Left lung (tissue), 14 donors: ENCODE measurements around the gene LRRC3C. TPM values are rescaled to one million over a fixed set of nuclear protein-coding genes. Genes with fewer than 3 reads are reported as not detected.
"Not testable (repeated sequence)": the region's sequence is repeated elsewhere in the genome, so short reads cannot be mapped to it uniquely, and the experiment has no call there.

Experiments used
- ATAC-seq: fragments of 200-7000 bp; cut with Tn5 transposase; one replicate; pipeline ENCODE4 v1.9.1; 2020; ENCODE audit warnings: moderate library complexity
- DNase-seq, 4 donors: peaks; one replicate each; pipeline ENCODE4 v3.0.0-alpha.2; 2013 to 2020
- H3K27ac ChIP-seq, 2 donors: fragments of 200-600 bp; sonication (generic) in 1 of 2; one replicate each; pipeline versions ENCODE4 v1.5.0 to v1.8.0; 2020 to 2021
- H3K27me3 ChIP-seq, 2 donors: fragments of 200-600 bp; sonication (generic) in 1 of 2; one replicate each; pipeline versions ENCODE4 v1.5.0 to v1.8.0; 2020 to 2021
- H3K36me3 ChIP-seq, 2 donors: fragments of 200-600 bp; sonication (generic) in 1 of 2; one replicate each; pipeline versions ENCODE4 v1.5.0 to v1.8.0; 2020 to 2021
- H3K4me1 ChIP-seq, 2 donors: fragments of 200-600 bp; one replicate each; pipeline ENCODE4 v1.8.0; 2021
- H3K4me3 ChIP-seq, 2 donors: fragments of 200-600 bp; sonication (generic) in 1 of 2; one replicate each; pipeline versions ENCODE4 v1.5.0 to v1.8.0; 2020 to 2021; ENCODE audit warnings: mild to moderate bottlenecking in 1 of 2
- H3K9me3 ChIP-seq, 2 donors: fragments of 200-600 bp; sonication (generic) in 1 of 2; one replicate each; pipeline versions ENCODE4 v1.5.0 to v1.8.0; 2020 to 2021
- CTCF ChIP-seq, 2 donors: fragments of 200-600 bp; sonication (generic) in 1 of 2; IDR thresholded peaks; one replicate each; pipeline versions ENCODE4 v1.5.0 to v1.8.0; 2021; ENCODE audit warnings: antibody characterized with exemption in 2 of 2
- intact Hi-C, 2 donors: fragments of 100-400 bp; cut with DNase I; formaldehyde crosslinking; loops; one replicate each; pipeline versions ENCODE4 v1.11.2 to v1.14.2; 2022
- long read RNA-seq, 12 donors: library from polyadenylated mRNA in 2 of 12; unstranded in 2 of 12; transcript quantifications; one replicate each; pipeline ENCODE4 v2.0.0 and lab custom pipeline, GENCODE V29; 2019 to 2026
- polyA plus RNA-seq, 6 donors: library from polyadenylated mRNA; unstranded; fragments of 120-200 nt; gene quantifications; one replicate each; pipeline ENCODE4 v1.2.1, GENCODE V29; 2013; ENCODE audit not compliant: insufficient read length in 6 of 6
- total RNA-seq, 2 donors: library from RNA; stranded (reverse); fragmentation: NEBNext Ultra II Directional; extraction: Animal tissue kit (Norgen Biotek cat#: 25700); gene quantifications; one replicate each; pipeline ENCODE4 v1.2.1, GENCODE V29; 2021
- donor health status: DM: no; HTN: yes; CAD: no.
- donor health status: DM: no; HTN: no; CAD: no.

LRRC3C gene
- total RNA-seq (not detected), polyA plus RNA-seq (not detected)
- long read RNA-seq, donor 1, result 0 reads
- long read RNA-seq, donor 2, result 0 reads
- long read RNA-seq, donor 3, result 0 reads
- long read RNA-seq, donor 4, result 0 reads
- long read RNA-seq, donor 5, result 0 reads
- long read RNA-seq, donor 6, result 0 reads
- long read RNA-seq, donor 7, result 0 reads
- long read RNA-seq, donor 8, result 0 reads
- long read RNA-seq, donor 9, result 0 reads
- long read RNA-seq, donor 10, result 0 reads
- long read RNA-seq, donor 11, result 0 reads
- long read RNA-seq, donor 12, result 0 reads

GRCh38 chr17:39927101-39927928 is at the start of gene LRRC3C, which contains the start of gene ORMDL3:
LRRC3C (plus strand) TSS chr17:39927732; CDS start chr17:39941524, 13,792 bp downstream.
ORMDL3 (minus strand) TSS chr17:39927601; CDS start chr17:39924203, 3,398 bp downstream.
- Histone ChIP-seq H3K4me1 (peaks cover 28 to 66% of the 10 kb centered on the region in 2 donors), H3K4me3 (peak within 1 kb of the TSS; percentile 79 to 84), H3K9me3 (no peaks in the 10 kb centered on the region), H3K27ac (peak within 1 kb of the TSS; percentile 83 to 88), H3K27me3 (no peaks in the 10 kb centered on the region), H3K36me3 (peaks cover 0 to 18% of the 10 kb centered on the region in 2 donors)
- no peak for TF ChIP-seq CTCF (IDR thresholded peaks at IDR 0.05)
- intact Hi-C loops, result no loop called here
- ATAC-seq (peak; percentile 84), DNase-seq (peak; percentile 95 to 97 (median 96))

- H3K4me3 ChIP-seq, H3K9me3 ChIP-seq, intact Hi-C loops, H3K36me3 ChIP-seq, H3K27ac ChIP-seq, ATAC-seq, DNase-seq, H3K4me1 ChIP-seq: not testable (repeated sequence)
- peaks cover 0 to 20% of the 10 kb centered on the region in 2 donors for H3K27me3 ChIP-seq
These were observed 41.4 kb upstream of the LRRC3C start for GRCh38 chr17:39886102-39886501.

GRCh38 chr17:39887078-39887477 is 40.5 kb upstream of the LRRC3C start:
- H3K27me3 ChIP-seq, result peaks cover 0 to 29% of the 10 kb centered on the region in 2 donors
- ATAC-seq, result no peak
- TF ChIP-seq CTCF (IDR thresholded peaks at IDR 0.05), result no peak
- DNase-seq, result no peak
- intact Hi-C loops, result no loop called here
- no peaks in the 10 kb centered on the region for H3K4me1 ChIP-seq
- no peak overlapping the region for H3K4me3 ChIP-seq
- no peak overlapping the region for H3K27ac ChIP-seq
- no peaks in the 10 kb centered on the region for H3K36me3 ChIP-seq
- no peaks in the 10 kb centered on the region for H3K9me3 ChIP-seq

GRCh38 chr17:39889200-39889599 is 38.3 kb upstream of the LRRC3C start:
- no peak overlapping the region for H3K4me3 ChIP-seq
- ATAC-seq (no peak), DNase-seq (no peak)
- no peak for TF ChIP-seq CTCF (IDR thresholded peaks at IDR 0.05)
- intact Hi-C loops, result no loop called here
- no peaks in the 10 kb centered on the region for H3K4me1 ChIP-seq
- no peaks in the 10 kb centered on the region for H3K36me3 ChIP-seq
- no peaks in the 10 kb centered on the region for H3K9me3 ChIP-seq
- peaks cover 0 to 29% of the 10 kb centered on the region in 2 donors for H3K27me3 ChIP-seq
- no peak overlapping the region for H3K27ac ChIP-seq

GRCh38 chr17:39894681-39895376 is 32.7 kb upstream of the LRRC3C start:
- no peak overlapping the region for H3K4me3 ChIP-seq
- no peak for DNase-seq
- no peak for ATAC-seq
- no peaks in the 10 kb centered on the region for H3K4me1 ChIP-seq
- peaks cover 0 to 17% of the 10 kb centered on the region in 2 donors for H3K27me3 ChIP-seq
- intact Hi-C loops, result no loop called here
- no peak overlapping the region for H3K27ac ChIP-seq
- no peaks in the 10 kb centered on the region for H3K36me3 ChIP-seq
- no peaks in the 10 kb centered on the region for H3K9me3 ChIP-seq
- TF ChIP-seq CTCF (IDR thresholded peaks at IDR 0.05), result no peak
